A673 (cell line): Measurements from ENCODE around the gene PPP1R3F. TPM values are rescaled to one million over a fixed set of nuclear protein-coding genes. Genes with fewer than 3 reads are reported as not detected.

Experiments used
- BruUV-seq: library from RNA; stranded (reverse); fragments of 400-500 nt; replicated peaks from 2 replicates; lab custom pipeline; 2021; lab: Mats Ljungman, UMichigan
- CTCF ChIA-PET: fragments of 300-600 bp; sonication (Branson Sonifier 250); formaldehyde crosslinking; loops from one replicate; lab custom pipeline; 2022; ENCODE audit warnings: antibody characterized with exemption; lab: Charles Lee
- POLR2A ChIA-PET: fragments of 300-600 bp; sonication (Branson Sonifier 250); formaldehyde crosslinking; loops from one replicate; lab custom pipeline; 2022; ENCODE audit warnings: antibody characterized with exemption; ENCODE audit not compliant: low non-redundant PET; lab: Charles Lee
- DNase-seq: peaks from one replicate; pipeline ENCODE4 v3.0.0-alpha.2; 2015; ENCODE audit warnings: low spot score
- H3K27ac ChIP-seq: fragments of 200-600 bp; sonication (generic); 2 replicates; pipeline ENCODE4 v1.5.1; 2016; ENCODE audit warnings: mixed run types, low read depth, mild to moderate bottlenecking, mixed read lengths, antibody characterized with exemption, low read length; ENCODE audit not compliant: poor library complexity, severe bottlenecking
- H3K27me3 ChIP-seq: fragments of 200-600 bp; sonication (generic); replicated peaks from 2 replicates; pipeline ENCODE4 v1.6.1; 2017; ENCODE audit warnings: mixed run types, low read depth, mild to moderate bottlenecking, mixed read lengths, antibody characterized with exemption, low read length; ENCODE audit not compliant: insufficient read depth, poor library complexity
- H3K36me3 ChIP-seq: fragments of 200-600 bp; sonication (generic); 2 replicates; pipeline ENCODE4 v1.6.1; 2016; ENCODE audit warnings: mixed run types, mild to moderate bottlenecking, mixed read lengths, antibody characterized with exemption, low read length; ENCODE audit not compliant: insufficient read depth, poor library complexity, severe bottlenecking
- H3K4me1 ChIP-seq: fragments of 200-600 bp; sonication (generic); 2 replicates; pipeline ENCODE4 v1.6.1; 2017; ENCODE audit warnings: mixed run types, mild to moderate bottlenecking, mixed read lengths, antibody characterized with exemption, low read length; ENCODE audit not compliant: insufficient read depth, poor library complexity, severe bottlenecking
- H3K4me3 ChIP-seq: fragments of 200-600 bp; sonication (generic); 2 replicates; pipeline ENCODE4 v1.5.1; 2016; ENCODE audit warnings: low read depth, mixed run types, mild to moderate bottlenecking, mixed read lengths, low read length; ENCODE audit not compliant: poor library complexity, severe bottlenecking
- H3K9me3 ChIP-seq: fragments of 200-600 bp; sonication (generic); 2 replicates; pipeline ENCODE4 v1.6.1; 2016; ENCODE audit warnings: mixed run types, low read depth, mild to moderate bottlenecking, mixed read lengths, antibody characterized with exemption, low read length; ENCODE audit not compliant: poor library complexity, severe bottlenecking
- CTCF ChIP-seq: fragments of 300-800, 200-600 bp; sonication (generic); conservative IDR thresholded peaks from 2 replicates; pipeline ENCODE4 v1.5.1; 2017; ENCODE audit warnings: low read depth, mild to moderate bottlenecking, antibody characterized with exemption, low read length, moderate library complexity, mixed read lengths
- EZH2 ChIP-seq: fragments of 200-600 bp; sonication (generic); IDR thresholded peaks from 2 replicates; pipeline ENCODE4 v1.6.1; 2017; ENCODE audit warnings: borderline replicate concordance, low read depth, mild to moderate bottlenecking, mixed read lengths, antibody characterized with exemption, low read length; ENCODE audit not compliant: poor library complexity, severe bottlenecking
- intact Hi-C: fragments of 100-400 bp; cut with micrococcal nuclease; formaldehyde crosslinking; loops from one replicate; pipeline ENCODE4 v1.10.0; 2022; ENCODE audit not compliant: unreplicated experiment
- total RNA-seq: library from RNA; stranded (reverse); gene quantifications from 2 replicates; pipeline ENCODE4 v1.2.3, GENCODE V29; 2021

Gene PPP1R3F
- total RNA-seq, 1 experiment from 2014 or later, result 12.3 TPM

- intact Hi-C loops, result no loop called here
- ChIA-PET POLR2A (no interaction called here), CTCF (no interaction called here)
- no peaks in the 10 kb centered on the region for H3K9me3 ChIP-seq
- peaks cover 11% of the 10 kb centered on the region for H3K4me1 ChIP-seq
- no peak for TF ChIP-seq CTCF
- no peak for TF ChIP-seq EZH2
- no TSS peak for BruUV-seq
- H3K27me3 ChIP-seq, result no peaks in the 10 kb centered on the region
- no peak for DNase-seq
- H3K27ac ChIP-seq, result no peak overlapping the region
- H3K4me3 ChIP-seq, result no peak overlapping the region
- H3K36me3 ChIP-seq, result no peaks in the 10 kb centered on the region
Observed at GRCh38 chrX:49272421-49272820, 2.8 kb downstream of the PPP1R3F start.

DNA sequence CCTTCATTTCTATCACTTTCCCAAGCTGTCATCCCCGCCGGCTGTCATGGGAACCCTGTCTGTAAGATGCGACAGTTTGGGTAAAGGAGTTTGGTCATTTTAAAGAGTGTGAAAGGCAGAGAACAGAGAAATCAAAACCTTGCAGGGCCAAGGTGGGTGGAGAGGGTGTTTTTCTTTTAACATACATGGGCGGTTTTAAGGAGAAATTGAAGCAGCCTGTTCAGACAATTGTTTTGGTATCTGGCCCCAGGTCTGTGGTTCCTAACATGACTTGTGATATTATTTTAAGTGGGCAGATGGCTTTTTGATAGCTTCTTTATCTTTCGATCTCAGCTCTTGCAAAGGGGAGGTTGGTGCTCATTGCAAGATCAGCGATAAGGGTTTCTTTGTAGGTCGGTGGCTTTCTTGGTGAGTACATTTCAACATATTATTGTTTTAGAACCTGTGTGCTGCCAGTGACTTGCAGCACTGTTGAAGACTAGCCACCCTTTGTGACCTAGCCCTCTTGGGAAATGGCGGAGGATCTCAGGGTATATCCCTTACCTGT lies 3.7 kb downstream of the PPP1R3F start:
- Histone ChIP-seq H3K9me3 (no peaks in the 10 kb centered on the region), H3K4me1 (peaks cover 11% of the 10 kb centered on the region), H3K27ac (no peak overlapping the region), H3K36me3 (no peaks in the 10 kb centered on the region), H3K4me3 (no peak overlapping the region), H3K27me3 (no peaks in the 10 kb centered on the region)
- no peak for DNase-seq
- POLR2A ChIA-PET, result interaction anchor here (0.9 kb wide), 1 partner anchor 425 kb away, joined by 3 read pairs; no protein-coding TSS in a partner anchor
- intact Hi-C loops, result no loop called here
- CTCF ChIA-PET, result no interaction called here
- TF ChIP-seq EZH2 (no peak), CTCF (no peak)
- BruUV-seq, result no TSS peak

- H3K36me3 ChIP-seq, result no peaks in the 10 kb centered on the region
- no peaks in the 10 kb centered on the region for H3K27me3 ChIP-seq
- H3K4me3 ChIP-seq, result no peak overlapping the region
- no peak for DNase-seq
- peaks cover 5% of the 10 kb centered on the region for H3K4me1 ChIP-seq
- intact Hi-C loops, result no loop called here
- ChIA-PET POLR2A (no interaction called here), CTCF (no interaction called here)
- H3K9me3 ChIP-seq, result no peaks in the 10 kb centered on the region
- no peak for TF ChIP-seq CTCF
- TF ChIP-seq EZH2, result no peak
- no peak overlapping the region for H3K27ac ChIP-seq
- BruUV-seq, result no TSS peak
Observed at GRCh38 chrX:49276207-49276606, 6.6 kb downstream of the PPP1R3F start.
